GM12892 (cell line): ENCODE data around the gene LRRC27.

Source experiments
- POLR2A ChIP-seq: IDR thresholded peaks from 2 replicates; pipeline ENCODE4 v1.6.1; 2011; ENCODE audit warnings: low read depth, low read length, control low read depth
- POLR2AphosphoS5 ChIP-seq: IDR thresholded peaks from 2 replicates; pipeline ENCODE4 v1.6.1; 2011; ENCODE audit warnings: low read depth, low read length, control low read depth
- TAF1 ChIP-seq: IDR thresholded peaks from 2 replicates; pipeline ENCODE4 v1.6.1; 2011; ENCODE audit warnings: low read depth, mild to moderate bottlenecking, control low read depth, low read length, borderline replicate concordance

DNA sequence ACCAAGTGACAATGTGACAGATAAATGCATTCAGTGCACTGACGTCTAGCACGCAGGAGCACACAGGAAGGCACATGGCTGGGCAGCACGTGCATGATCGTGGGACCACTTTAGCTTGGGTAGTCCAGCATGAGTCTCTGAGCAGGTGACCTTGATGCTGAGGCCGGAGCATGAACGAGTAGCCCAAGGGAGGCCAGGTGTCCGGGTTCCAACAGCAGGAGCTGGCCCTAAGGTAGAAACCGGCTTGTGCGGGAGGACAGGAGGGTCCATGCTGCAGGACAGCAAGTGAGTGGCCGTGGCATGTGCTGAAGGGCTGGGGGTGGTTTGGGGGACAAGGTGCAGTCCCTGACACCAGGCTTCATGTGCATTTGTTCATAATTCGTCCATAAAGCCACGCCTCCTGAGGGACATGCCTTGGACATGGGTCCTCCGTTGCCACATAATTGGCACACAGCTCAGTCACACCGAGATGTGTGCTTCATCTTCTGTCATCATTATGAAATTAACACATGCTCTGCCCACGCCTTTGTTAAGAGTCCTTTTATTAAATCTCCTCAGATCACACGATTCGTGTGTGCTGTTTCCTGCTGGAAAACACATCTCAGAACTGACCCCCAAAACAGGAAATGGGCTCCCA is 21.2 kb upstream of the LRRC27 start:
- no peak for TF ChIP-seq POLR2A
- TF ChIP-seq POLR2AphosphoS5, result no peak
- no peak for TF ChIP-seq TAF1
